Sigmoid colon (tissue), 3 donors: ENCODE measurements around the gene MECR.

Experiments used
- CTCF ChIP-seq, 4 experiments: fragments of 450-650 bp in 3 of 4; fragments of 200-600 bp in 1 of 4; IDR thresholded peaks; one replicate each; pipeline ENCODE4 v1.5.1; 2016 to 2019; ENCODE audit warnings: antibody characterized with exemption in 4 of 4, mild to moderate bottlenecking in 3 of 4, moderate library complexity in 2 of 4
- POLR2A ChIP-seq, 2 donors: fragments of 450-650 bp; IDR thresholded peaks; one replicate each; pipeline ENCODE4 v1.6.1; 2016; ENCODE audit warnings: antibody characterized with exemption in 2 of 2, mild to moderate bottlenecking in 2 of 2, moderate library complexity in 2 of 2

DNA sequence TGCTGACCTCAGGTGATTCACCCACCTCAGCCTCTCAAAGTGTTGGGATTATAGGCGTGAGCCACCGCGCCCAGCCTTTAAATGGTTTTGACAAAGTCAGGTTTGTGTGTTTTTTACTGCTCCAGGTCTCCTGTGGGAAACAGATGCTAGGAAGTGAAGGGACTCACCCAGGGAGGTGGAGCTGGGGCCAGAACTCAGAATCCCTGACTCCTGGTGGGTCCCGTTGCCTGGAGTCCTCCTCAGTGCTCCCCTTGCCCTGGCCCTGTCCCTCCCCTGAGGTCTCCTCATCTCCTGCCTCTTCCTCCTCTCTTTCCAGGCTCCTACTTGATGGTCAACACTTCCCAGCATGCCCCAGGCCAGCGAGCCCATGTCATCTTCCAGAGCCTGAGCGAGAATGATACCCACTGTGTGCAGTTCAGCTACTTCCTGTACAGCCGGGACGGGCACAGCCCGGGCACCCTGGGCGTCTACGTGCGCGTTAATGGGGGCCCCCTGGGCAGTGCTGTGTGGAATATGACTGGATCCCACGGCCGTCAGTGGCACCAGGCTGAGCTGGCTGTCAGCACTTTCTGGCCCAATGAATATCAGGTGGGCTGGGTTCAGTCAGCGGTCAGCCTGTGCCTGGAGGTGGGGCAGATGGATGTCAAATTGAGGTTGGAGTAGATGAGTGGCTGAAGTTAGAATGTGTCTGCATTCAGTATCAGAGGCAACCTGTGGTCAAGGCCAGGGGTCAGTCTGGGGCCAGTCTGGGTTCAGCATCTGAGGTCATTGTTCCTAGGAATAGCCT, 27.6 kb upstream of the MECR start:
- TF ChIP-seq CTCF (IDR thresholded peaks at IDR 0.05) (no peak), POLR2A (IDR thresholded peaks at IDR 0.05) (no peak)
